ENCODE measurements around the gene KIFC3.

Gene KIFC3

GRCh38 chr16:57762365-57763040 is 39.8 kb downstream of the KIFC3 start:
- no peak for DNase-seq

GRCh38 chr16:57761957-57762356 is 40.3 kb downstream of the KIFC3 start:
- no peak for DNase-seq

- DNase-seq, result no peak
Measured at GRCh38 chr16:57761301-57761700, 41.0 kb downstream of the KIFC3 start.

GRCh38 chr16:57760357-57761160 is 41.7 kb downstream of the KIFC3 start:
- no peak for DNase-seq

- DNase-seq, result no peak
Measured at GRCh38 chr16:57759541-57760356, 42.5 kb downstream of the KIFC3 start.

- no peak for DNase-seq
Measured at GRCh38 chr16:57759131-57759530, 43.2 kb downstream of the KIFC3 start.

GRCh38 chr16:57758331-57759117 is 43.8 kb downstream of the KIFC3 start:
- DNase-seq, result no peak

- no peak for DNase-seq
Measured at GRCh38 chr16:57757883-57758282, 44.4 kb downstream of the KIFC3 start.

- peak; percentile 39 for DNase-seq
Measured at GRCh38 chr16:57757326-57757786, 44.9 kb downstream of the KIFC3 start.

GRCh38 chr16:57756424-57757325 is 45.6 kb downstream of the KIFC3 start:
- DNase-seq, result no peak

- DNase-seq, result no peak
Measured at GRCh38 chr16:57755726-57756423, 46.4 kb downstream of the KIFC3 start.

GRCh38 chr16:57755061-57755684 is 47.1 kb downstream of the KIFC3 start:
- no peak for DNase-seq

GRCh38 chr16:57754354-57755060 is 47.8 kb downstream of the KIFC3 start:
- no peak for DNase-seq

GRCh38 chr16:57753448-57754353 is 48.6 kb downstream of the KIFC3 start:
- no peak for DNase-seq

- DNase-seq, result no peak
Measured at GRCh38 chr16:57752581-57753447, 49.5 kb downstream of the KIFC3 start.

GRCh38 chr16:57752203-57752580 is 50.1 kb downstream of the KIFC3 start:
- no peak for DNase-seq

- DNase-seq, result no peak
Measured at GRCh38 chr16:57751539-57752202, 50.6 kb downstream of the KIFC3 start.
